Gastrocnemius medialis (tissue), 4 donors: Measurements from ENCODE around the gene ODF2.

Experiments used
- CTCF ChIP-seq, 5 experiments: fragments of 450-650 bp in 3 of 5; fragments of 200-600 bp in 2 of 5; sonication (generic) in 2 of 5; IDR thresholded peaks in 4 of 5; conservative IDR thresholded peaks in 1 of 5; 1 replicate in 4 of 5; 2 replicates in 1 of 5; pipeline ENCODE4 v1.5.1; 2016 to 2019; ENCODE audit warnings: antibody characterized with exemption in 5 of 5, mild to moderate bottlenecking in 3 of 5, moderate library complexity in 3 of 5
- POLR2A ChIP-seq, 2 donors: fragments of 450-650 bp; IDR thresholded peaks; one replicate each; pipeline ENCODE4 v1.6.1; 2017; ENCODE audit warnings: antibody characterized with exemption in 2 of 2, mild to moderate bottlenecking in 2 of 2, moderate library complexity in 2 of 2

- TF ChIP-seq POLR2A (IDR thresholded peaks at IDR 0.05), result no peak
- no peak for TF ChIP-seq CTCF (IDR thresholded peaks at IDR 0.05 in 4 of 5, conservative IDR thresholded peaks at IDR 0.05 in 1 of 5)
These were observed 30.4 kb downstream of the ODF2 start for GRCh38 chr9:128486201-128486600.
